SK-N-SH (cell line): ENCODE data around the gene TIAL1. TPM values are rescaled to one million over a fixed set of nuclear protein-coding genes. Genes with fewer than 3 reads are reported as not detected.

Experiments used
- CTCF ChIA-PET: fragments of 300-600, 350-600 bp; formaldehyde crosslinking; extraction: SDS; loops from one replicate; lab custom pipeline; 2021; lab: Yijun Ruan, JAX
- POLR2A ChIA-PET: fragments of 350-600 bp; sonication (Branson Sonifier 250); formaldehyde crosslinking; extraction: SDS; loops from one replicate; lab custom pipeline; 2020; ENCODE audit warnings: antibody characterized with exemption, inconsistent platforms; lab: Yijun Ruan, JAX
- DNase-seq: peaks from one replicate; pipeline ENCODE4 v3.0.0; 2012
- H2AFZ ChIP-seq: fragments of 200-600 bp; sonication (generic); 2 replicates; pipeline ENCODE4 v1.8.1; 2016; ENCODE audit warnings: antibody characterized with exemption, mild to moderate bottlenecking, low read depth
- H3F3A ChIP-seq: fragments of 200-600 bp; sonication (generic); replicated peaks from 2 replicates; pipeline ENCODE3; 2016; ENCODE audit warnings: antibody characterized with exemption, mild to moderate bottlenecking; ENCODE audit not compliant: insufficient read depth
- H3K27ac ChIP-seq, 2 experiments: fragments of 200-500 bp in 1 of 2; fragments of 200-600 bp in 1 of 2; sonication (Bioruptor generic) in 1 of 2; sonication (generic), shearing (Covaris generic) in 1 of 2; 2 replicates each; pipeline versions ENCODE4 v1.5.1 to v1.6.1; 2014 to 2016; ENCODE audit warnings: low read depth in 2 of 2, inconsistent platforms in 1 of 2, low read length in 1 of 2, mild to moderate bottlenecking in 1 of 2, mixed read lengths in 1 of 2
- H3K27me3 ChIP-seq: fragments of 200-600 bp; sonication (generic), shearing (Covaris generic); 2 replicates; pipeline ENCODE4 v1.6.1; 2016; ENCODE audit warnings: mixed run types; ENCODE audit not compliant: insufficient read depth
- H3K36me3 ChIP-seq, 2 experiments: fragments of 200-500 bp in 1 of 2; fragments of 200-600 bp in 1 of 2; sonication (Bioruptor generic) in 1 of 2; sonication (generic) in 1 of 2; replicated peaks in 1 of 2; 2 replicates each; pipeline versions ENCODE3 to v1.5.1; 2014 to 2016; ENCODE audit warnings: low read length in 1 of 2, mild to moderate bottlenecking in 1 of 2; ENCODE audit not compliant: insufficient read depth in 2 of 2, control insufficient read depth in 1 of 2
- H3K4me1 ChIP-seq, 2 experiments: fragments of 200-500 bp in 1 of 2; fragments of 200-600 bp in 1 of 2; sonication (Bioruptor generic) in 1 of 2; sonication (generic), shearing (Covaris generic) in 1 of 2; 2 replicates each; pipeline versions ENCODE4 v1.5.1 to v1.6.1; 2014 to 2016; ENCODE audit warnings: low read depth in 1 of 2, low read length in 1 of 2, mixed run types in 1 of 2; ENCODE audit not compliant: insufficient read depth in 2 of 2, control insufficient read depth in 1 of 2
- H3K4me2 ChIP-seq: fragments of 200-600 bp; sonication (generic), shearing (Covaris generic); 2 replicates; pipeline ENCODE4 v1.6.1; 2017; ENCODE audit warnings: mixed run types
- H3K4me3 ChIP-seq, 2 experiments: fragments of 200-500 bp in 1 of 2; fragments of 200-600 bp in 1 of 2; sonication (Bioruptor generic) in 1 of 2; sonication (generic), shearing (Covaris generic) in 1 of 2; 2 replicates each; pipeline versions ENCODE4 v1.5.1 to v1.8.1; 2014 to 2016; ENCODE audit warnings: low read depth in 2 of 2, inconsistent platforms in 1 of 2, low read length in 1 of 2, mild to moderate bottlenecking in 1 of 2, mixed read lengths in 1 of 2, moderate library complexity in 1 of 2
- H3K79me2 ChIP-seq: fragments of 200-600 bp; sonication (generic); 2 replicates; pipeline ENCODE4 v1.8.1; 2017; ENCODE audit warnings: mild to moderate bottlenecking; ENCODE audit not compliant: insufficient read depth
- H3K9ac ChIP-seq: fragments of 200-600 bp; sonication (generic); 2 replicates; pipeline ENCODE4 v1.6.1; 2017; ENCODE audit warnings: mixed run types
- H3K9me2 ChIP-seq: fragments of 200-600 bp; sonication (generic); 2 replicates; pipeline ENCODE4 v1.6.1; 2017; ENCODE audit warnings: mixed run types
- H3K9me3 ChIP-seq: fragments of 200-600 bp; sonication (generic); 2 replicates; pipeline ENCODE4 v1.6.1; 2017; ENCODE audit warnings: mixed run types, mild to moderate bottlenecking, moderate library complexity
- H4K20me1 ChIP-seq: fragments of 200-600 bp; sonication (generic); 2 replicates; pipeline ENCODE4 v1.6.1; 2017; ENCODE audit warnings: mild to moderate bottlenecking, mixed run types; ENCODE audit not compliant: insufficient read depth
- CTCF ChIP-seq: fragments of 200-600 bp; sonication (generic); IDR thresholded peaks from 2 replicates; pipeline ENCODE4 v1.6.1; 2017; ENCODE audit warnings: antibody characterized with exemption, mild to moderate bottlenecking, moderate library complexity
- FOSL2 ChIP-seq: IDR thresholded peaks from 2 replicates; pipeline ENCODE4 v1.4.0; 2012; ENCODE audit warnings: low read depth, mild to moderate bottlenecking, moderate library complexity, borderline replicate concordance
- GABPA ChIP-seq: IDR thresholded peaks from 2 replicates; pipeline ENCODE4 v1.4.0; 2012; ENCODE audit warnings: low read depth, mild to moderate bottlenecking
- GATA2 ChIP-seq: sonication (generic); formaldehyde crosslinking; IDR thresholded peaks from 2 replicates; pipeline ENCODE4 v1.5.0; 2020; ENCODE audit warnings: mild to moderate bottlenecking, missing genetic modification reagents
- JUND ChIP-seq: IDR thresholded peaks from 2 replicates; pipeline ENCODE4 v1.4.0; 2012
- MAX ChIP-seq: IDR thresholded peaks from 2 replicates; pipeline ENCODE4 v1.4.0; 2012; ENCODE audit warnings: low read depth
- MXI1 ChIP-seq: IDR thresholded peaks from 2 replicates; pipeline ENCODE4 v1.6.1; 2012; ENCODE audit warnings: mild to moderate bottlenecking, low read depth, low read length, improper control_type of control experiment
- NRF1 ChIP-seq: IDR thresholded peaks from 2 replicates; pipeline ENCODE4 v1.6.1; 2012; ENCODE audit warnings: low read depth, mild to moderate bottlenecking, low read length
- SIN3A ChIP-seq: IDR thresholded peaks from 2 replicates; pipeline ENCODE4 v1.6.1; 2012; ENCODE audit warnings: low read depth, mild to moderate bottlenecking, low read length, moderate library complexity, borderline replicate concordance
- WGBS: methylation state at CpG from one replicate; pipeline ENCODE4 v1.1.6; 2017; ENCODE audit warnings: low lambda C conversion rate; 5-methylcytosine and 5-hydroxymethylcytosine counted together
- polyA plus RNA-seq, 3 experiments: library from polyadenylated mRNA; depleted of rRNA; stranded (reverse); fragments of >200 nt; gene quantifications; 2 replicates each; pipeline ENCODE4 v1.2.3, GENCODE V29; 2012

The TIAL1 gene
- polyA plus RNA-seq, 1 of the 3 experiments (the other 2 are of a cell fraction) = 58.0 TPM

- H3K9me3 ChIP-seq = no peaks in the 10 kb centered on the region
- no peaks in the 10 kb centered on the region for H3K27me3 ChIP-seq
- under 1% methylated on average over 47 of the region's 50 CpGs for WGBS
- peak overlapping the region; percentile 99 for H3K27ac ChIP-seq
- peaks cover 20% of the 10 kb centered on the region for H3F3A ChIP-seq
- H4K20me1 ChIP-seq = peaks cover 45% of the 10 kb centered on the region
- H3K9me2 ChIP-seq = no peaks in the 10 kb centered on the region
- DNase-seq = no peak
- peaks cover 54% of the 10 kb centered on the region for H3K79me2 ChIP-seq
- H3K4me1 ChIP-seq = peaks cover 31% of the 10 kb centered on the region in 2 experiments
- H2AFZ ChIP-seq = no peak overlapping the region; the same call in 1 of the 2 replicates
- TF ChIP-seq MAX (peak; percentile 62), GABPA (no peak), MXI1 (peak; percentile 91), NRF1 (no peak), CTCF (no peak), SIN3A (0 out of 2 replicates have a peak, but pooled peaks have one; percentile 21)
- POLR2A ChIA-PET = no interaction called here
- H3K4me2 ChIP-seq = peak overlapping the region; percentile 84
- CTCF ChIA-PET = interaction anchor here (1.4 to 1.7 kb wide), 2 partner anchors 53 to 389 kb away, joined by 3 read pairs; partner anchors contain the start of genes GRK5 and RGS10
- peak overlapping the region; percentile 99 for H3K9ac ChIP-seq
- peaks cover 17 to 26% of the 10 kb centered on the region in 2 experiments for H3K36me3 ChIP-seq
- H3K4me3 ChIP-seq = peak overlapping the region; percentile 93 to 96
Measured at GRCh38 chr10:119595676-119596515, 868 bp downstream of the TIAL1 start.

GRCh38 chr10:119595134-119595675 lies 1.6 kb downstream of the TIAL1 start:
- Histone ChIP-seq H4K20me1 (peaks cover 49% of the 10 kb centered on the region), H3K4me1 (peaks cover 31% of the 10 kb centered on the region in 2 experiments), H3K9ac (peak overlapping the region; percentile 99), H2AFZ (no peak overlapping the region), H3K27me3 (no peaks in the 10 kb centered on the region), H3K9me2 (no peaks in the 10 kb centered on the region), H3K4me3 (peak overlapping the region; percentile 93 to 96), H3K4me2 (peak overlapping the region; percentile 84), H3K36me3 (peaks cover 17 to 32% of the 10 kb centered on the region in 2 experiments), H3F3A (peaks cover 20% of the 10 kb centered on the region), H3K79me2 (peaks cover 61% of the 10 kb centered on the region), H3K9me3 (no peaks in the 10 kb centered on the region), H3K27ac (peak overlapping the region; percentile 99)
- 6% methylated on average over 5 of the region's 5 CpGs for WGBS
- POLR2A ChIA-PET = no interaction called here
- TF ChIP-seq GATA2 (CRISPR knock-in tag) = no peak
- peak; percentile 37; the same call in 1 of the 2 replicates for TF ChIP-seq JUND
- peak; percentile 53; the same call in 1 of the 2 replicates for TF ChIP-seq FOSL2
- no peak for DNase-seq
- CTCF ChIA-PET = interaction anchor here (1.4 to 1.7 kb wide), 2 partner anchors 53 to 388 kb away, joined by 3 read pairs; partner anchors contain the start of genes GRK5 and RGS10
